SK-N-SH treated with all-trans-retinoic acid at 6 μM for 48 hours (cell line): ENCODE data around the gene PCP4L1.

ENCODE experiments used
- CREB5 ChIP-seq: fragments of 250-450 bp; sonication (Bioruptor Pico); IDR thresholded peaks from 2 replicates; pipeline ENCODE4 v1.5.1; 2020; ENCODE audit warnings: low read depth, mild to moderate bottlenecking, moderate library complexity
- ISL1 ChIP-seq: fragments of 250-450 bp; sonication (Bioruptor Pico); IDR thresholded peaks from 2 replicates; pipeline ENCODE4 v2.1.2; 2022; ENCODE audit warnings: mild to moderate bottlenecking, moderate library complexity
- PATZ1 ChIP-seq: fragments of 250-450 bp; sonication (Bioruptor Pico); IDR thresholded peaks from 2 replicates; pipeline ENCODE4 v1.8.0; 2020; ENCODE audit warnings: mild to moderate bottlenecking, moderate library complexity, borderline replicate concordance
- PPARA ChIP-seq: fragments of 250-450 bp; sonication (Bioruptor Pico); IDR thresholded peaks from 2 replicates; pipeline ENCODE4 v1.5.0; 2020; ENCODE audit warnings: mild to moderate bottlenecking, borderline replicate concordance
- TOX ChIP-seq: fragments of 250-450 bp; sonication (Bioruptor Pico); IDR thresholded peaks from 2 replicates; pipeline ENCODE4 v1.8.0; 2021; ENCODE audit warnings: mild to moderate bottlenecking, moderate library complexity, borderline replicate concordance
- ZNF565 ChIP-seq: fragments of 450-650 bp; formaldehyde crosslinking; conservative IDR thresholded peaks from 2 replicates; pipeline ENCODE4 v1.5.0; 2020; ENCODE audit warnings: low read depth, mild to moderate bottlenecking, moderate library complexity
- ZNF70 ChIP-seq: fragments of 450-650 bp; formaldehyde crosslinking; IDR thresholded peaks from 2 replicates; pipeline ENCODE4 v1.5.0; 2020; ENCODE audit warnings: mild to moderate bottlenecking, moderate library complexity

DNA sequence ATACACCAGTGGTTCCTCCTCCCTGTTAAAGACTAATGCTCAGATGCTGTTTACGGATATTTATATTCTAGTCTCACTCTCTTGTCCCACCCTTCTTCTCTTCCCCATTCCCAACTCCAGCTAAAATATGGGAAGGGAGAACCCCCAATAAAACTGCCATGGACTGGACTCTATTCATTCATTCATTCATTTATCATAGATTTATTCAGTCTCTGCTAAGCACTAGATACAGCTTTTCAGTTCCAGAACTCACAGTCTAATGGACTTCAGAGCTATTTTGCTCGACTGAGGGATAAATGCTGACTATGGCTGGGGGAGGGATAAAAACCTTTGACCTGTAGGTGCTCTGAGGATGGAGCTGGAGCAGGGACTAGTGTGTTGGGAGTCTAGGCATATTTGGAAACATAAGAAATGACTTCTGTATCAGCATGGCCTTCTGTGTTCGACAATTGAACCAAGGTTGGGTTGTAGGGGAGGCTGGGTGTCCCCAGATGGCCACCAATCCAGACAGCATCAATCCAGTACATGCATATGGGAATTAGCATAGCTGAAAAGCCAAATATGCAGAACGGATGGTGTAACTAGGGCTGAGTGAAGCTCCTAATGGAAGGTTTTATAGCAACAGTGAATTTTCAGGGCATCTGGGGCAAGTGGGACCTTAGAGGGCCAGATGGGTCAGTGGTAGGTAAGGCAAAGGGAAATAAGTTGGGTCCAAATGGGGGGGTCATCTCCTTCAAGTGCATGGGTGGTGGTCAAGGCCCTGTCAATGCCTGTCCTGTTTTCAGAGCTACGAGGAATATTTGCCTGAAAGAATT is 39.3 kb upstream of the PCP4L1 start:
- TF ChIP-seq TOX (CRISPR knock-in tag) = no peak
- TF ChIP-seq PATZ1 = no peak
- no peak for TF ChIP-seq CREB5 (CRISPR knock-in tag)
- TF ChIP-seq PPARA (CRISPR knock-in tag) = no peak
- no peak for TF ChIP-seq ISL1 (CRISPR knock-in tag)
- no peak for TF ChIP-seq ZNF70 (CRISPR knock-in tag)
- TF ChIP-seq ZNF565 (CRISPR knock-in tag) = no peak
